ENCODE results near the gene STAT4.

STAT4 gene

DNA sequence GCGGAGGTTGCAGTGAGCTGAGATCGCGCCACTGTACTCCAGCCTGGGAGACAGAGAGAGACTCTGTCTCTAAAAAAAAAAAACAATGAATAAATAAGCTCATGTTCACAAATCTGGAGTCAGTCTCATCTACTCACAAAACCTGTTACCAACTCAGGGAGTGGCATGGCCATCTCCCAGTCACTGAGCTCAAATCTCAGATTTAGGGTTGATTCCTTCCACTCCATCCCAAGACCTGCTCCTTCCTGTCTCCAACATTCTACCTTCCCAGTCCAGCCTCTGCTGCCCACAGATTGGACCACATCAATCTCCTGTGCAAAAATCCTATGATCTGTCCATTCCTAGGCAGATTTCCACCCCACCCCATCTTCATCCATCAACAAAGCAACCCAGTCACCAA, 138.4 kb downstream of the STAT4 start:
- Histone ChIP-seq H4K91ac (ENCODE audit: low read depth, low read length, poor library complexity) (no peak overlapping the region), H3K9ac (ENCODE audit: low read depth, low read length, poor library complexity) (no peak overlapping the region), H3K14ac (ENCODE audit: low read length) (no peak overlapping the region), H3K27ac (replicated peaks; ENCODE audit: low read length) (no peak overlapping the region), H2BK12ac (ENCODE audit: low read length) (no peak overlapping the region), H2BK15ac (ENCODE audit: low read length) (no peak overlapping the region), H3K79me1 (ENCODE audit: low read depth, low read length) (no peaks in the 10 kb centered on the region), H3K18ac (ENCODE audit: low read length) (no peak overlapping the region), H3K27me3 (ENCODE audit: control insufficient read depth in 3 of 3, insufficient read depth in 3 of 3, low read depth in 1 of 3, low read length in 3 of 3) (peaks cover 0 to 3% (median 0%) of the 10 kb centered on the region in 3 experiments), H2AFZ (ENCODE audit: low read length) (no peak overlapping the region), H2BK120ac (ENCODE audit: low read depth, low read length) (no peak overlapping the region), H3K4me2 (ENCODE audit: insufficient read depth, low read length, poor library complexity, severe bottlenecking) (no peak overlapping the region), H3K23ac (ENCODE audit: low read depth, low read length, poor library complexity) (no peak overlapping the region), H3K36me3 (replicated peaks in 1 of 2; ENCODE audit: control insufficient read depth in 2 of 2, insufficient read depth in 2 of 2, low read length in 2 of 2) (peaks cover 0 to 42% of the 10 kb centered on the region in 2 donors), H3K4ac (ENCODE audit: low read length) (no peak overlapping the region), H3K4me3 (ENCODE audit: low read length in 2 of 2) (peak overlapping the region in 1 of 2 donors; percentile 36), H3K9me3 (replicated peaks in 1 of 2; ENCODE audit: control insufficient read depth in 2 of 2, insufficient read depth in 1 of 2, low read depth in 1 of 2, low read length in 2 of 2) (no peaks in the 10 kb centered on the region), H3K4me1 (ENCODE audit: control insufficient read depth in 2 of 2, insufficient read depth in 1 of 2, low read depth in 1 of 2, low read length in 2 of 2) (peaks cover 6 to 7% of the 10 kb centered on the region in 2 donors), H4K8ac (ENCODE audit: low read depth, low read length) (no peak overlapping the region), H2AK5ac (ENCODE audit: low read depth, low read length) (no peak overlapping the region), H2BK5ac (ENCODE audit: low read length) (no peak overlapping the region)
- DNase-seq (ENCODE audit: low spot score), result no peak
- WGBS, 2 donors (ENCODE audit: extremely low coverage in 2 of 2, insufficient read length in 2 of 2, insufficient replicate concordance in 1 of 2), result no CpG with 5 or more reads among the region's 3 CpGs

DNA sequence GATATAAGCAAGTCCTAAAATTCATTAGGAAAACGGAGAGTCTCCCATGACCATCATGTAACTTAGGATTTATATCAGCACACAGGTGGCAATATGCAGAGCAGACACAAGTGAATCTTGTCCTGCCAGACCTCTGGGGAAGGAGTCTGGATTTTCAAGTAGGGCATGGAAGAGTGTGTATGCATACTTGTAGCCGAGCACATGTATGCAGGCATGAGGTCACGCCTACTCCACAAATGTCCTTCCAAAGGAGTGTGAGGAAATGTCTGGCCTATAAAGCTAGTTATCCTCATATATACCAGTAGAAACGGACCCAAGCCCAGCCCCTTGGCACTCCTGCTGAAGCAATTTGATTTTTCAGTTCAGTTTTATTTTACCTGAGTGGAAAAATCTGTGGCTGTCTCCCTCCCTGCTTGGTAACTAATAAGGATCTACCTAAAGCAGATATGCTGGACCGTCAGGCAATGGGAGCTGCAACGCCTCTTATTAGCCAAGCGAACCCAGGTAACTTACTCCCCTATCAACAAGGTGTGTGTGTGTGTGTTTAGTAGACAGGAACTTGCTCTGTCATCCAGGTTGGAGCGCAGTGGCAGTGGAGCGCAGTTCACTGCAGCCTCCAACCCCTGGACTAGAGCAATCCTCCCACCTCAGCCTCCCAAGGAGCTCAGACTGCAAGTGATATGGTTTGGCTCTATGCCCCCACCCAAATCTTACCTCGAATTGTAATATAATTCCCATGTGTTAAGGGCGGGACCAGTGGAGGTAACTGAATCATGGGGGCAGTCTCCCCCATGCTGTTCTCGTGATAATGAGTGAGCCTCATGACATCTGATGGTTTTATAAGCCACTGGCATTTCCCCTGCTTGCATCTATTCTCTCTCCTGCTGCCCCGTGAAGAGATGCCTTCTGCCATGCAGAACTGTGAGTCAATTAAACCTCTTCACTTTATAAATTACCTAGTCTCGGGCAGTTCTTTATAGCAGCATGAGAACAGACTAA, 139.6 kb downstream of the STAT4 start:
- Histone ChIP-seq H2BK120ac (ENCODE audit: low read depth, low read length) (no peak overlapping the region), H3K27me3 (ENCODE audit: control insufficient read depth in 3 of 3, insufficient read depth in 3 of 3, low read depth in 1 of 3, low read length in 3 of 3) (peaks cover 0 to 3% (median 0%) of the 10 kb centered on the region in 3 experiments), H3K79me1 (ENCODE audit: low read depth, low read length) (no peaks in the 10 kb centered on the region), H2BK12ac (ENCODE audit: low read length) (no peak overlapping the region), H3K9me3 (replicated peaks in 1 of 2; ENCODE audit: control insufficient read depth in 2 of 2, insufficient read depth in 1 of 2, low read depth in 1 of 2, low read length in 2 of 2) (peaks cover 0 to 1% of the 10 kb centered on the region in 2 donors), H3K36me3 (replicated peaks in 1 of 2; ENCODE audit: control insufficient read depth in 2 of 2, insufficient read depth in 2 of 2, low read length in 2 of 2) (peaks cover 3 to 53% of the 10 kb centered on the region in 2 donors), H3K18ac (ENCODE audit: low read length) (no peak overlapping the region), H2BK5ac (ENCODE audit: low read length) (no peak overlapping the region), H3K4ac (ENCODE audit: low read length) (no peak overlapping the region), H2AFZ (ENCODE audit: low read length) (no peak overlapping the region), H3K4me3 (ENCODE audit: low read length in 2 of 2) (no peak overlapping the region), H4K8ac (ENCODE audit: low read depth, low read length) (no peak overlapping the region), H3K9ac (ENCODE audit: low read depth, low read length, poor library complexity) (no peak overlapping the region), H2AK5ac (ENCODE audit: low read depth, low read length) (no peak overlapping the region), H2BK15ac (ENCODE audit: low read length) (no peak overlapping the region), H3K14ac (ENCODE audit: low read length) (no peak overlapping the region), H3K27ac (replicated peaks; ENCODE audit: low read length) (no peak overlapping the region), H3K4me1 (ENCODE audit: control insufficient read depth in 2 of 2, insufficient read depth in 1 of 2, low read depth in 1 of 2, low read length in 2 of 2) (peaks cover 6 to 7% of the 10 kb centered on the region in 2 donors), H3K23ac (ENCODE audit: low read depth, low read length, poor library complexity) (no peak overlapping the region), H3K4me2 (ENCODE audit: insufficient read depth, low read length, poor library complexity, severe bottlenecking) (no peak overlapping the region), H4K91ac (ENCODE audit: low read depth, low read length, poor library complexity) (no peak overlapping the region)
- no peak for DNase-seq (ENCODE audit: low spot score)
- no CpG with 5 or more reads among the region's 14 CpGs for WGBS, 2 donors (ENCODE audit: extremely low coverage in 2 of 2, insufficient read length in 2 of 2, insufficient replicate concordance in 1 of 2)

DNA sequence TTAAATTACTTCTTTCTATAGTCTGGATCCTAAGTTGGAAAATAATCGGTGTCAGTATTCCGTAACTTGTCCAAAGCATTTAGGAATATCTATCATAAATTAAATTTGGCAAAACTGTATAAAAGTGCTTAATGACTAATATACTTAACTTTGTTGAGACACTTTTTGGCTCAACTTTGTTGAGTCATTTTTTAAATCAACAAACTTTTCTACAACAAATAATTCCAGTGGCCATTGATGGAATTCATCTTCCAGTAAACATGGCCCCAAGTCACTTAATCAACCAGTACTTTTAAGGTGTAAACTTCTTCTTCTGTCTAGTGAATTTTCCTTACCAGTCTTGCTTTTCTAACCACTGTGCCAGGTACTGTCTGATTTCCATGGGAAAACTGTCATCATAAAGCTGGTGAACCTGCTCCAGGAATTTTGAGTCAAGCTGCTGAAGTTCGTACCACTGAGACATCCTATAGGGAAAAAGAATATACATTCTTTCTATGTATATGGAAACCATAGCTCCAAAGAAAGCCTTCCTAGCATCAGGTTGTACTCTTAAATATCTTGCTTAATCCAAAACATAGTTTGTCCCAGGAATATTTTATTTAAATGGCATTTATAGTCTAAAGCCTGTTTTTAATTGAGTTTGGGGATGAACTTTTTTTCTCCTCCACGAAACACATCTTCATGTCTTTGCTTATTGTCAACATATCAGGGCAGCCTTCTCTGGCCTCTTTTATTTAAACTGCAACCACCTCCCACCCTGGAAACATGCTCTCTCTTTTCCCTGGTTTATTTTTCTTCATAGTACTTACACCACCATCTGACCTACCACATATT, 141.0 kb downstream of the STAT4 start:
- peaks cover 0 to 1% of the 10 kb centered on the region in 2 donors for H3K9me3 ChIP-seq (replicated peaks in 1 of 2; ENCODE audit: control insufficient read depth in 2 of 2, insufficient read depth in 1 of 2, low read depth in 1 of 2, low read length in 2 of 2)
- no peak overlapping the region for H3K14ac ChIP-seq (ENCODE audit: low read length)
- H3K4me3 ChIP-seq (ENCODE audit: low read length in 2 of 2), result no peak overlapping the region
- no peak overlapping the region for H2AK5ac ChIP-seq (ENCODE audit: low read depth, low read length)
- no peak overlapping the region for H2AFZ ChIP-seq (ENCODE audit: low read length)
- H2BK15ac ChIP-seq (ENCODE audit: low read length), result no peak overlapping the region
- no peak overlapping the region for H4K8ac ChIP-seq (ENCODE audit: low read depth, low read length)
- no peaks in the 10 kb centered on the region for H3K79me1 ChIP-seq (ENCODE audit: low read depth, low read length)
- peaks cover 0 to 2% (median 0%) of the 10 kb centered on the region in 3 experiments for H3K27me3 ChIP-seq (ENCODE audit: control insufficient read depth in 3 of 3, insufficient read depth in 3 of 3, low read depth in 1 of 3, low read length in 3 of 3)
- peaks cover 10 to 67% of the 10 kb centered on the region in 2 donors for H3K36me3 ChIP-seq (replicated peaks in 1 of 2; ENCODE audit: control insufficient read depth in 2 of 2, insufficient read depth in 2 of 2, low read length in 2 of 2)
- no CpG with 5 or more reads among the region's 4 CpGs for WGBS, 2 donors (ENCODE audit: extremely low coverage in 2 of 2, insufficient read length in 2 of 2, insufficient replicate concordance in 1 of 2)
- DNase-seq (ENCODE audit: low spot score), result no peak
- no peak overlapping the region for H3K23ac ChIP-seq (ENCODE audit: low read depth, low read length, poor library complexity)
- no peak overlapping the region for H3K9ac ChIP-seq (ENCODE audit: low read depth, low read length, poor library complexity)
- peaks cover 5 to 7% of the 10 kb centered on the region in 2 donors for H3K4me1 ChIP-seq (ENCODE audit: control insufficient read depth in 2 of 2, insufficient read depth in 1 of 2, low read depth in 1 of 2, low read length in 2 of 2)
- no peak overlapping the region for H4K91ac ChIP-seq (ENCODE audit: low read depth, low read length, poor library complexity)
- no peak overlapping the region for H3K4me2 ChIP-seq (ENCODE audit: insufficient read depth, low read length, poor library complexity, severe bottlenecking)
- no peak overlapping the region for H3K18ac ChIP-seq (ENCODE audit: low read length)
- H3K27ac ChIP-seq (replicated peaks; ENCODE audit: low read length), result no peak overlapping the region
- H2BK5ac ChIP-seq (ENCODE audit: low read length), result no peak overlapping the region
- H3K4ac ChIP-seq (ENCODE audit: low read length), result no peak overlapping the region
- no peak overlapping the region for H2BK12ac ChIP-seq (ENCODE audit: low read length)
- no peak overlapping the region for H2BK120ac ChIP-seq (ENCODE audit: low read depth, low read length)

DNA sequence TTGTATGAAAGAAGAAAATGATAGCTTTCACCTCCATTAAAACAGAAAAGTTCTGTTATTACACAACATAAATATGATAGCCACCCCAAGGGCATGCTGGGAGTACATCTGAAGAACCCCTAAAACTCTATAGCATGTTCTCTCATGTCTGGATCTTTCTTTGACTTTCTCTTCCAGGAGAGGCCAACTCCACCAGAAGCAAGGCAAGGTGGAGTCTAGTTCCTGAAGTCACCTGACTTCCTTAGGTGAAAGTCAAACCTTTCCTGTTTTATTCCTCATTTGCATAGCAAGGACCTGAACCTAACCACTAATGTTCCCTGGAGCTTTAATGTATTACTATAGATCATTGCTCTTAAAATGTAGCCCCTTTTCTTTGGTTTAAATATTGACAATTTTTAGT, 142.5 kb downstream of the STAT4 start:
- Histone ChIP-seq H2AFZ (ENCODE audit: low read length) (no peak overlapping the region), H3K27me3 (ENCODE audit: control insufficient read depth in 3 of 3, insufficient read depth in 3 of 3, low read depth in 1 of 3, low read length in 3 of 3) (no peaks in the 10 kb centered on the region), H4K8ac (ENCODE audit: low read depth, low read length) (no peak overlapping the region), H3K9ac (ENCODE audit: low read depth, low read length, poor library complexity) (no peak overlapping the region), H2BK120ac (ENCODE audit: low read depth, low read length) (no peak overlapping the region), H3K36me3 (replicated peaks in 1 of 2; ENCODE audit: control insufficient read depth in 2 of 2, insufficient read depth in 2 of 2, low read length in 2 of 2) (peaks cover 15 to 82% of the 10 kb centered on the region in 2 donors), H2BK15ac (ENCODE audit: low read length) (no peak overlapping the region), H2BK5ac (ENCODE audit: low read length) (no peak overlapping the region), H3K4me2 (ENCODE audit: insufficient read depth, low read length, poor library complexity, severe bottlenecking) (no peak overlapping the region), H3K27ac (replicated peaks; ENCODE audit: low read length) (no peak overlapping the region), H3K9me3 (replicated peaks in 1 of 2; ENCODE audit: control insufficient read depth in 2 of 2, insufficient read depth in 1 of 2, low read depth in 1 of 2, low read length in 2 of 2) (peaks cover 1 to 5% of the 10 kb centered on the region in 2 donors), H3K4me3 (ENCODE audit: low read length in 2 of 2) (no peak overlapping the region), H3K79me1 (ENCODE audit: low read depth, low read length) (no peaks in the 10 kb centered on the region), H3K14ac (ENCODE audit: low read length) (no peak overlapping the region), H2AK5ac (ENCODE audit: low read depth, low read length) (no peak overlapping the region), H3K23ac (ENCODE audit: low read depth, low read length, poor library complexity) (no peak overlapping the region), H2BK12ac (ENCODE audit: low read length) (no peak overlapping the region), H3K4ac (ENCODE audit: low read length) (no peak overlapping the region), H4K91ac (ENCODE audit: low read depth, low read length, poor library complexity) (no peak overlapping the region), H3K4me1 (ENCODE audit: control insufficient read depth in 2 of 2, insufficient read depth in 1 of 2, low read depth in 1 of 2, low read length in 2 of 2) (peaks cover 1 to 4% of the 10 kb centered on the region in 2 donors), H3K18ac (ENCODE audit: low read length) (no peak overlapping the region)
- no peak for DNase-seq (ENCODE audit: low spot score)

All from neuronal stem cell (in vitro differentiated cells).